ENCODE data around the gene ANP32A. TPM values are rescaled to one million over a fixed set of nuclear protein-coding genes. Genes with fewer than 3 reads are reported as not detected.
A peak's percentile ranks its signal among the peaks of the same experiment; 100 is the strongest.

ANP32A gene
- total RNA-seq, 6 experiments from 2014 or later = 95.7 to 130 (median 118) TPM

GRCh38 chr15:68801572-68802148, 19.0 kb downstream of the ANP32A start:
- peaks cover 57% of the 10 kb centered on the region for H3K4me1 Mint-ChIP-seq (ENCODE audit: low read depth)
- no peak for DNase-seq
- H3K4me3 Mint-ChIP-seq = no peak overlapping the region
- no peak for TF ChIP-seq CTCF (IDR thresholded peaks at IDR 0.05)
- peaks cover 7% of the 10 kb centered on the region; the same call in 1 of the 2 replicates for H3K36me3 Mint-ChIP-seq (ENCODE audit: low read depth)
- no peaks in the 10 kb centered on the region; the same call in none of the 2 replicates for H3K27me3 Mint-ChIP-seq (ENCODE audit: insufficient read depth)
- H3K27ac Mint-ChIP-seq = no peak overlapping the region
- no peaks in the 10 kb centered on the region for H3K9me3 Mint-ChIP-seq

- peaks cover 59% of the 10 kb centered on the region for H3K4me1 Mint-ChIP-seq (ENCODE audit: low read depth)
- no peak overlapping the region for H3K4me3 Mint-ChIP-seq
- H3K36me3 Mint-ChIP-seq (ENCODE audit: low read depth) = peaks cover 7% of the 10 kb centered on the region; the same call in 1 of the 2 replicates
- TF ChIP-seq CTCF (IDR thresholded peaks at IDR 0.05) = no peak
- H3K27me3 Mint-ChIP-seq (ENCODE audit: insufficient read depth) = no peaks in the 10 kb centered on the region; the same call in 1 of the 2 replicates
- H3K27ac Mint-ChIP-seq = no peak overlapping the region
- H3K9me3 Mint-ChIP-seq = no peaks in the 10 kb centered on the region
- no peak for DNase-seq
Measured at GRCh38 chr15:68800875-68801274, 19.8 kb downstream of the ANP32A start.

- Mint-ChIP-seq H3K27ac (peak overlapping the region; percentile 41; the same call in 1 of the 2 replicates), H3K36me3 (ENCODE audit: low read depth) (peaks cover 7% of the 10 kb centered on the region; the same call in 1 of the 2 replicates), H3K4me1 (ENCODE audit: low read depth) (peaks cover 76% of the 10 kb centered on the region), H3K27me3 (ENCODE audit: insufficient read depth) (no peaks in the 10 kb centered on the region), H3K9me3 (no peaks in the 10 kb centered on the region), H3K4me3 (no peak overlapping the region)
- no peak for DNase-seq
- no peak for TF ChIP-seq CTCF (IDR thresholded peaks at IDR 0.05)
Measured at GRCh38 chr15:68798346-68799094, 22.2 kb downstream of the ANP32A start.

DNA sequence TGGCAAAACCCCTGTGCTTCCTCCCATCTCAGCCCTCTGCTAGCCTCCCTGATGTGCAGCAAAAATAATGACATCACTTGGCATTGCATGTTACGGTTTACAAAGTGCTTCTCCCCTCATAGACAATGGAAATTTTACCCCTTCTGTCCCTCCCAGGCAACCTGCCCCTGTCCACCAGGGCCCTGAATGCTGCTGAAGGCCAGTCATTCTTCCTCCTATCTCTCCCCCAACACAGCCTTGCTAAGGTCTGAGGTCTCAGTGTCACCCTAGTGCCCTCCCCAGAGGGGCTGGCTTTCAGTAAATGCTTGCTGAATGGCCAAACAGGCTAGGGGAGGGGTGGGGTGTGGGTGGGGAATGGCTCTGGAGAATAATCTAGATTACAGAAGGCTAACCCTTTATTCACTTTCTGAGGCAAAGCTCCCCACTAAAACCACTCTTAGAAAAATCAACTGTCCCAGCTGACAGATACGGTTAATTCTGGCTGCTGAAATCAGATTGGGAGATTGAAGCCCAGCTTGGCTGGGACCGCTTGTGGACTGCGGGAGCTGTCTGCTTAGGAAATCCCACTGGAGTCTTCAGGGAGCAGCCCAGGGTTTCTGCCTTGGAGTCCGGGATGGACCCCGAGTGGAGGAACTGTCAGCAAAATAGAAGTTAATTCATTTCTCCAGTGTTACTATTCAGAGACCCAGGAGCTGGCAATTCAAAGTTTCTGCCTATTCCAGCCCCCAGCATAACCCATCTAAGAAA, 22.9 kb downstream of the ANP32A start:
- no peaks in the 10 kb centered on the region for H3K9me3 Mint-ChIP-seq
- peaks cover 76% of the 10 kb centered on the region for H3K4me1 Mint-ChIP-seq (ENCODE audit: low read depth)
- H3K27ac Mint-ChIP-seq = peak overlapping the region; percentile 9; the same call in 1 of the 2 replicates
- TF ChIP-seq CTCF (IDR thresholded peaks at IDR 0.05) = no peak
- no peaks in the 10 kb centered on the region for H3K27me3 Mint-ChIP-seq (ENCODE audit: insufficient read depth)
- no peak for DNase-seq
- H3K36me3 Mint-ChIP-seq (ENCODE audit: low read depth) = peaks cover 7% of the 10 kb centered on the region; the same call in 1 of the 2 replicates
- no peak overlapping the region for H3K4me3 Mint-ChIP-seq

- Mint-ChIP-seq H3K27ac (peak overlapping the region; percentile 9; the same call in 1 of the 2 replicates), H3K27me3 (ENCODE audit: insufficient read depth) (no peaks in the 10 kb centered on the region), H3K4me3 (no peak overlapping the region), H3K36me3 (ENCODE audit: low read depth) (peaks cover 7% of the 10 kb centered on the region; the same call in 1 of the 2 replicates), H3K9me3 (no peaks in the 10 kb centered on the region), H3K4me1 (ENCODE audit: low read depth) (peaks cover 74% of the 10 kb centered on the region)
- TF ChIP-seq CTCF (IDR thresholded peaks at IDR 0.05) = no peak
- no peak for DNase-seq
Measured at GRCh38 chr15:68797191-68797590, 23.5 kb downstream of the ANP32A start.
